ENCODE results near the gene ZMIZ1.

The ZMIZ1 gene

DNA sequence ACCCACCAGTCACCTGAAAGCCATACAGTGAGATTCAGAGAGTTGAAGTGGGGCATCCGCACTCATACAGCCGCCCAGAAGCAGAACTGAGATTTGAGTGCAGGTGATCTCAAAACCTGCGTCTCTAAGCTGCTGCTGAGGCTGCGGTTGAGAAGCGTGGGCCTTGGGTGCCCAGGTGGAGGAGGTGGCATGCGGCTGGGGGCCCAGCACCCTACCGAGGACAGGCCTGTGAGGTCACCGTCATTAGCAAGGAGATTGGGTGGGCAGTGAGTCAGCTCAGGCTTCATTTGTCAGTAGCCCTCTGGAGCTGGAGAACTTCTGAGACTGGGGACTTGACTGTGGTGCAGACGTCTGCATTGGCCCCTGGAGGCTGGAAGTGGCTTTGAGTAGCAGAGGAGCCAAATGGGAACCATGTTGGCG is 29.8 kb downstream of the ZMIZ1 start:
- TF ChIP-seq, protein P1, sequence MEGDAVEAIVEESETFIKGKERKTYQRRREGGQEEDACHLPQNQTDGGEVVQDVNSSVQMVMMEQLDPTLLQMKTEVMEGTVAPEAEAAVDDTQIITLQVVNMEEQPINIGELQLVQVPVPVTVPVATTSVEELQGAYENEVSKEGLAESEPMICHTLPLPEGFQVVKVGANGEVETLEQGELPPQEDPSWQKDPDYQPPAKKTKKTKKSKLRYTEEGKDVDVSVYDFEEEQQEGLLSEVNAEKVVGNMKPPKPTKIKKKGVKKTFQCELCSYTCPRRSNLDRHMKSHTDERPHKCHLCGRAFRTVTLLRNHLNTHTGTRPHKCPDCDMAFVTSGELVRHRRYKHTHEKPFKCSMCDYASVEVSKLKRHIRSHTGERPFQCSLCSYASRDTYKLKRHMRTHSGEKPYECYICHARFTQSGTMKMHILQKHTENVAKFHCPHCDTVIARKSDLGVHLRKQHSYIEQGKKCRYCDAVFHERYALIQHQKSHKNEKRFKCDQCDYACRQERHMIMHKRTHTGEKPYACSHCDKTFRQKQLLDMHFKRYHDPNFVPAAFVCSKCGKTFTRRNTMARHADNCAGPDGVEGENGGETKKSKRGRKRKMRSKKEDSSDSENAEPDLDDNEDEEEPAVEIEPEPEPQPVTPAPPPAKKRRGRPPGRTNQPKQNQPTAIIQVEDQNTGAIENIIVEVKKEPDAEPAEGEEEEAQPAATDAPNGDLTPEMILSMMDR (IDR thresholded peaks at IDR 0.05; ENCODE audit: low read depth, low read length), result no peak
- no peak for TF ChIP-seq POLR2A (IDR thresholded peaks at IDR 0.05; ENCODE audit: extremely low read depth, insufficient read length)
- no peak for TF ChIP-seq MYC (IDR thresholded peaks at IDR 0.05; ENCODE audit: low read depth, low read length)
- TF ChIP-seq, protein P2, sequence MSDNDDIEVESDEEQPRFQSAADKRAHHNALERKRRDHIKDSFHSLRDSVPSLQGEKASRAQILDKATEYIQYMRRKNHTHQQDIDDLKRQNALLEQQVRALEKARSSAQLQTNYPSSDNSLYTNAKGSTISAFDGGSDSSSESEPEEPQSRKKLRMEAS (IDR thresholded peaks at IDR 0.05; ENCODE audit: low read depth, low read length), result no peak
- peak; percentile 39 for DNase-seq (ENCODE audit: low read depth)
- H3K4me3 ChIP-seq (ENCODE audit: low read depth, low read length), result no peak overlapping the region

DNA sequence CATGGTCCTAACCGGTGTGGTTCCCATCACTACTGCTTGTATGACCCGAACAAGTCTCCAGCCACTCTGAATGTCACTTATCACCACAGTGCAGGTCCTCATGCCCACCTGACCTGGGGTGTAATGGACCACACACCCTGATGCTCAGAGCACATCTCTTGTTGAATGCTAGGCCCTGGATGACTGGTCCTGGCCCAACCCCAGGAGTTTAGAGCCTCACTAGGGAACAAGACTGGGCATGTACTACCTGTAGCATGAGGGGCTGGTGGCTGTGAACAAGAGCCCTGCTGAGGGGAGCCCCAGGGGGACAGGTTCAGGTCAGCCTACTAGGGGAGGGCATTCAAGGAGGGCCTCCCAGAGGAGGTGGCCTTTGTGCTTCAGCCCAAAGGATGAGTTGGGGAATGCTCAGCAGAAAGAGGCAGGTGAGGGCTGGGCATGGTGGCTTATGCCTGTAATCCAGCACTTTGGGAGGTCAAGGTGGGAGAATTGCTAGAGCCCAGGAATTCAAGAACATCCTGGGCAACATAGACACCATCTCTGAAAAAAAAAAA is 31.2 kb downstream of the ZMIZ1 start:
- TF ChIP-seq, protein P1 (IDR thresholded peaks at IDR 0.05; ENCODE audit: low read depth, low read length), result no peak
- TF ChIP-seq MYC (IDR thresholded peaks at IDR 0.05; ENCODE audit: low read depth, low read length) (no peak), POLR2A (IDR thresholded peaks at IDR 0.05; ENCODE audit: extremely low read depth, insufficient read length) (no peak)
- TF ChIP-seq, protein P2 (IDR thresholded peaks at IDR 0.05; ENCODE audit: low read depth, low read length), result no peak
- H3K4me3 ChIP-seq (ENCODE audit: low read depth, low read length), result no peak overlapping the region
- DNase-seq (ENCODE audit: low read depth), result no peak

DNA sequence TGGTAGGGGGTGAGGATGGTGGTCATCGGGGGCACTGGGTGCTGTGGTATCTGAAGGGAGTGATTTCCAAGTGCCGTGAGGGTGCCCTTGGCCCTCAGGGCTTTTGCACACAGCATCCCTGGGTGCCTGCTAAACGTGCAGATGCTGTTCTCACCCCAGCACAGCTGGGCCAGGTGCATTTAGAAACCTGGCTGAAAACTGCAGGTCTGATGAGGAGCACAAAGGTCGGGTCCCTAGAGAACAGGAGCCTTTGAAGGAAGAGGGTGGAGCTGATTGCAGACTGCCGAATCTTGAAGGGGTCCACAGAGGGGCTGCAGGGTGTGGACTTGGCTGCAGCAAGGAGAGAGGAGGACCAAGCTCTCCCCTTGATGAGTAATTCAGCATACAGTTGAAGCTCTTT is 32.0 kb downstream of the ZMIZ1 start:
- no peak overlapping the region for H3K4me3 ChIP-seq (ENCODE audit: low read depth, low read length)
- DNase-seq (ENCODE audit: low read depth), result no peak
- no peak for TF ChIP-seq POLR2A (IDR thresholded peaks at IDR 0.05; ENCODE audit: extremely low read depth, insufficient read length)
- TF ChIP-seq MYC (IDR thresholded peaks at IDR 0.05; ENCODE audit: low read depth, low read length), result no peak
- TF ChIP-seq, protein P2 (IDR thresholded peaks at IDR 0.05; ENCODE audit: low read depth, low read length), result no peak
- TF ChIP-seq, protein P1 (IDR thresholded peaks at IDR 0.05; ENCODE audit: low read depth, low read length), result no peak

DNA sequence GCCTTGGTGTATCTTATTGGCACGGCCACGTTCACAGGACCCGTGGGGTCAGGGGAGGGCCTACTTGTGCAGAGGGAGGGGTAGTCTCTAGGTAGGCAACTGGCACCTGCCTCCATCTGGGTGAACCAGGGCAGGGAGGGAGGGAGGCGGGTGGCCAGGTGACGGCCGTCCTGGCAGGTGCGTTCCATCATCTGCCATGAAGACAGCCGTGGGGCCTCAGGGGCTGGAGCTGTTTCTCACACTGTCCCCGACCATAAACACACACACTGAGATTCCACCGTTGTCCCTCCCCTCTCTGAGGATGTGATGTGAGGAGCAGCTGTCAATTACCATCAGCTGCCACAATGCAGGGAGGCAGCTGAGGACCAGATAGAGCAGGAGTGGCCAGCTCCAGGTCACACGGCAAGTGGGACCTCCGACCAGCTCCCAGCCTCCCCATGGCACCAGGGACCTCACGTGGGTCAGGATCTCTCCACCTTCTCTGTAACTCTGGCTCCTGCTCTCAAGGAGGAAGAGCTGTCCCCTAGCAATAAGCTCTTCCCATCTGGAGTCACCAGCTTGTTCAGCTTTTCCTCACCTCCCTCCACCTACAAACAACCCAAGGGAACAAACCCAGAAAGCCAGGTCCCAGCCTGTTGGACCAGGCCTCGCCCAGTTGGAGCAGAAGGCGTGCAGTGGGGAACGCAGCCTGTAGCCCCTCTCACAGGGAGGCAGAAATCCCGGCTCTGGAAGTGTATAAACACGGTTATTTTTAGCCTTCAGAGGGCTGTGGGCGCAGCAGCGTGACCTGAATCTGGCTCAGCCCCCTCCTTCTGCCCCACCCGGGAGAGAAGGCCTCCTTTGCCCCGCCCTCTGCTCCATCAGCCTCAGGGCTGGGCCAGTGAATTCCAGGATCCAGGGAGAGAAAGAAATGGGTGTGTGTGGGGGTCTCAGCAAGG is 33.1 kb downstream of the ZMIZ1 start:
- TF ChIP-seq, protein P2 (IDR thresholded peaks at IDR 0.05; ENCODE audit: low read depth, low read length), result no peak
- no peak for TF ChIP-seq POLR2A (IDR thresholded peaks at IDR 0.05; ENCODE audit: extremely low read depth, insufficient read length)
- no peak for TF ChIP-seq MYC (IDR thresholded peaks at IDR 0.05; ENCODE audit: low read depth, low read length)
- TF ChIP-seq, protein P1 (IDR thresholded peaks at IDR 0.05; ENCODE audit: low read depth, low read length), result no peak
- DNase-seq (ENCODE audit: low read depth), result no peak
- H3K4me3 ChIP-seq (ENCODE audit: low read depth, low read length), result no peak overlapping the region

DNA sequence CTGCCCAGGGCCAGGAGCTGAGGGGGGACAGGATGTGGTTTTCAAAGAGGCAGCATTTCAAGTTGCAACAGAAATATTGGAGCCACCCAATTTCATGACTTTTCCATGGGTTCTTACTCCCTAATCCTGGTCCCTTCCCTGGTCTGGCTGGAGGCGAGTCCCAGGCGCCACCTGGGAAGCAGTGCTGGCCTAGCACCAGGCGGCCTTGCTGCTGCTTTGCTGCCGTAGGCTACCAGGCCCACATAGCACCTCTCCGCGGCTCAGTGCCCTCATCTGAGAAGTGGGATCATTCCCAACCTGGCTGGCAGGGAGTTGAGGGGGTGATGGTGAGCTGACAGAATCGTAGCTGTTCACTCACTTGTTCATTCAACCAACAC is 33.7 kb downstream of the ZMIZ1 start:
- DNase-seq (ENCODE audit: low read depth), result no peak
- no peak overlapping the region for H3K4me3 ChIP-seq (ENCODE audit: low read depth, low read length)
- TF ChIP-seq MYC (IDR thresholded peaks at IDR 0.05; ENCODE audit: low read depth, low read length) (no peak), POLR2A (IDR thresholded peaks at IDR 0.05; ENCODE audit: extremely low read depth, insufficient read length) (no peak)
- TF ChIP-seq, protein P2 (IDR thresholded peaks at IDR 0.05; ENCODE audit: low read depth, low read length), result no peak
- TF ChIP-seq, protein P1 (IDR thresholded peaks at IDR 0.05; ENCODE audit: low read depth, low read length), result no peak

Measured in NB4 (cell line).